Measurements from ENCODE around the gene F7.

- TF ChIP-seq CTCF (conservative IDR thresholded peaks at IDR 0.05 in 1 of 2, IDR thresholded peaks at IDR 0.05 in 1 of 2; ENCODE audit: low read depth in 1 of 2, low read length in 2 of 2) = no peak
- TF ChIP-seq EZH2 (IDR thresholded peaks at IDR 0.05; ENCODE audit: low read length, missing control alignments) = no peak
These were observed 43.4 kb downstream of the F7 start for GRCh38 chr13:113148940-113149503.

Measured in fibroblast of lung (primary cell).